Skeletal muscle tissue (tissue), 4 donors: ENCODE results near the gene DYNC1LI2. TPM values are rescaled to one million over a fixed set of nuclear protein-coding genes. Genes with fewer than 3 reads are reported as not detected.
"Not testable (repeated sequence)": the region's sequence is repeated elsewhere in the genome, so short reads cannot be mapped to it uniquely, and the experiment has no call there.

ENCODE experiments used
- H3K27ac ChIP-seq: one replicate; pipeline ENCODE4 v1.7.0; 2013; ENCODE audit warnings: mild to moderate bottlenecking, low read depth, low read length, inconsistent platforms
- H3K27me3 ChIP-seq, 3 donors: one replicate each; pipeline ENCODE4 v1.7.0; 2013; ENCODE audit warnings: low read length in 3 of 3; ENCODE audit not compliant: control insufficient read depth in 3 of 3, insufficient read depth in 3 of 3
- H3K36me3 ChIP-seq, 3 donors: one replicate each; pipeline ENCODE4 v1.7.0; 2013; ENCODE audit warnings: low read length in 3 of 3; ENCODE audit not compliant: control insufficient read depth in 3 of 3, insufficient read depth in 3 of 3
- H3K4me1 ChIP-seq, 3 donors: one replicate each; pipeline ENCODE4 v1.7.0; 2013; ENCODE audit warnings: low read length in 3 of 3, mild to moderate bottlenecking in 3 of 3; ENCODE audit not compliant: control insufficient read depth in 3 of 3, insufficient read depth in 3 of 3
- H3K4me3 ChIP-seq, 3 donors: one replicate each; pipeline ENCODE4 v1.7.0; 2013; ENCODE audit warnings: low read length in 3 of 3
- H3K9ac ChIP-seq, 3 donors: one replicate each; pipeline ENCODE4 v1.7.0; 2013; ENCODE audit warnings: low read length in 3 of 3, mild to moderate bottlenecking in 3 of 3, moderate library complexity in 2 of 3, low read depth in 1 of 3
- H3K9me3 ChIP-seq, 3 donors: one replicate each; pipeline ENCODE4 v1.7.0; 2013; ENCODE audit warnings: low read length in 3 of 3; ENCODE audit not compliant: control insufficient read depth in 3 of 3
- total RNA-seq: library from RNA; depleted of rRNA; stranded (reverse); fragments of >200 nt; gene quantifications from one replicate; pipeline ENCODE4 v1.2.3, GENCODE V29; 2014
- donor health status: Osteomylitis.

Gene DYNC1LI2
- total RNA-seq, 1 donor from 2014 or later, result 70.5 TPM

- Histone ChIP-seq H3K4me3 (no peak overlapping the region), H3K9ac (no peak overlapping the region), H3K27ac (no peak overlapping the region), H3K4me1 (peaks cover 6 to 10% (median 8%) of the 10 kb centered on the region in 3 donors), H3K36me3 (no peaks in the 10 kb centered on the region), H3K27me3 (no peaks in the 10 kb centered on the region), H3K9me3 (no peaks in the 10 kb centered on the region)
Observed at GRCh38 chr16:66691234-66691633, 60.2 kb downstream of the DYNC1LI2 start.

GRCh38 chr16:66690106-66690847, 61.1 kb downstream of the DYNC1LI2 start:
- Histone ChIP-seq H3K27me3 (no peaks in the 10 kb centered on the region), H3K4me1 (peaks cover 0 to 2% (median 0%) of the 10 kb centered on the region in 3 donors), H3K9ac (no peak overlapping the region), H3K27ac (no peak overlapping the region), H3K36me3 (no peaks in the 10 kb centered on the region), H3K9me3 (no peaks in the 10 kb centered on the region), H3K4me3 (no peak overlapping the region)

- no peak overlapping the region for H3K9ac ChIP-seq
- no peak overlapping the region for H3K4me3 ChIP-seq
- no peak overlapping the region for H3K27ac ChIP-seq
- no peaks in the 10 kb centered on the region for H3K27me3 ChIP-seq
- no peaks in the 10 kb centered on the region for H3K4me1 ChIP-seq
- no peaks in the 10 kb centered on the region for H3K36me3 ChIP-seq
- no peaks in the 10 kb centered on the region for H3K9me3 ChIP-seq
Observed at GRCh38 chr16:66689282-66689681, 62.1 kb downstream of the DYNC1LI2 start.

- H3K27ac ChIP-seq, result no peak overlapping the region
- no peaks in the 10 kb centered on the region for H3K9me3 ChIP-seq
Observed at GRCh38 chr16:66687906-66688625, 63.3 kb downstream of the DYNC1LI2 start.

GRCh38 chr16:66685501-66686115, 65.8 kb downstream of the DYNC1LI2 start:
- not testable (repeated sequence) for H3K9me3 ChIP-seq, H3K36me3 ChIP-seq, H3K27ac ChIP-seq, H3K4me3 ChIP-seq, H3K4me1 ChIP-seq, H3K9ac ChIP-seq, H3K27me3 ChIP-seq

More at GRCh38 chr16:66687906-66688625, 63.3 kb downstream of the DYNC1LI2 start:
- Histone ChIP-seq H3K4me3 (no peak overlapping the region), H3K4me1 (no peaks in the 10 kb centered on the region), H3K9ac (no peak overlapping the region), H3K36me3 (no peaks in the 10 kb centered on the region), H3K27me3 (no peaks in the 10 kb centered on the region)

GRCh38 chr16:66682271-66682670, 69.1 kb downstream of the DYNC1LI2 start:
- Histone ChIP-seq H3K27ac (no peak overlapping the region), H3K36me3 (no peaks in the 10 kb centered on the region), H3K27me3 (no peaks in the 10 kb centered on the region), H3K4me1 (peaks cover 0 to 9% (median 0%) of the 10 kb centered on the region in 3 donors), H3K4me3 (no peak overlapping the region), H3K9me3 (no peaks in the 10 kb centered on the region), H3K9ac (no peak overlapping the region)

GRCh38 chr16:66681676-66682075, 69.7 kb downstream of the DYNC1LI2 start:
- H3K9ac ChIP-seq, result no peak overlapping the region

GRCh38 chr16:66678337-66678736, 73.1 kb downstream of the DYNC1LI2 start:
- H3K36me3 ChIP-seq, result peaks cover 0 to 2% (median 0%) of the 10 kb centered on the region in 3 donors
- no peak overlapping the region for H3K4me3 ChIP-seq
- H3K9ac ChIP-seq, result no peak overlapping the region
- no peaks in the 10 kb centered on the region for H3K27me3 ChIP-seq
- H3K9me3 ChIP-seq, result no peaks in the 10 kb centered on the region
- H3K4me1 ChIP-seq, result peaks cover 0 to 9% (median 0%) of the 10 kb centered on the region in 3 donors
- no peak overlapping the region for H3K27ac ChIP-seq

More at GRCh38 chr16:66681676-66682075, 69.7 kb downstream of the DYNC1LI2 start:
- H3K4me3 ChIP-seq, result no peak overlapping the region
- H3K27ac ChIP-seq, result no peak overlapping the region
- H3K9me3 ChIP-seq, result no peaks in the 10 kb centered on the region
- peaks cover 0 to 2% (median 0%) of the 10 kb centered on the region in 3 donors for H3K36me3 ChIP-seq
- peaks cover 0 to 9% (median 0%) of the 10 kb centered on the region in 3 donors for H3K4me1 ChIP-seq
- H3K27me3 ChIP-seq, result no peaks in the 10 kb centered on the region

GRCh38 chr16:66677836-66678235, 73.6 kb downstream of the DYNC1LI2 start:
- H3K4me1 ChIP-seq, result peaks cover 0 to 9% (median 0%) of the 10 kb centered on the region in 3 donors
- H3K27me3 ChIP-seq, result no peaks in the 10 kb centered on the region
- no peak overlapping the region for H3K4me3 ChIP-seq
- H3K9ac ChIP-seq, result no peak overlapping the region
- no peak overlapping the region for H3K27ac ChIP-seq
- H3K9me3 ChIP-seq, result no peaks in the 10 kb centered on the region
- peaks cover 0 to 2% (median 0%) of the 10 kb centered on the region in 3 donors for H3K36me3 ChIP-seq

GRCh38 chr16:66677179-66677578, 74.2 kb downstream of the DYNC1LI2 start:
- Histone ChIP-seq H3K9ac (peak overlapping the region in 1 of 3 donors; percentile 20), H3K27me3 (no peaks in the 10 kb centered on the region), H3K27ac (no peak overlapping the region), H3K9me3 (no peaks in the 10 kb centered on the region), H3K4me3 (no peak overlapping the region), H3K4me1 (peaks cover 0 to 9% (median 0%) of the 10 kb centered on the region in 3 donors), H3K36me3 (peaks cover 0 to 2% (median 0%) of the 10 kb centered on the region in 3 donors)
